ENCODE data around the gene RPS27L. TPM values are rescaled to one million over a fixed set of nuclear protein-coding genes. Genes with fewer than 3 reads are reported as not detected.

The RPS27L gene
- total and polyA plus RNA-seq, 4 donors: 9.8 to 184 (median 40.7) TPM

- Histone ChIP-seq H3K36me3 (ENCODE audit: control insufficient read depth in 4 of 4, insufficient read depth in 3 of 4, low read depth in 1 of 4, low read length in 3 of 4) (no peaks in the 10 kb centered on the region), H3K27ac (ENCODE audit: low read depth in 1 of 2, low read length in 2 of 2) (no peak overlapping the region), H3K4me1 (ENCODE audit: control insufficient read depth in 4 of 4, insufficient read depth in 4 of 4, low read length in 3 of 4) (peaks cover 0 to 12% (median 4%) of the 10 kb centered on the region in 4 donors), H3K4me3 (ENCODE audit: low read depth in 1 of 3, low read length in 3 of 3) (no peak overlapping the region), H3K9me3 (ENCODE audit: control insufficient read depth in 4 of 4, low read length in 3 of 4) (peaks cover 0 to 4% (median 0%) of the 10 kb centered on the region in 4 donors), H3K9ac (ENCODE audit: low read depth in 1 of 2, low read length in 2 of 2) (no peak overlapping the region), H3K27me3 (ENCODE audit: control insufficient read depth in 4 of 4, insufficient read depth in 4 of 4, low read length in 3 of 4) (no peaks in the 10 kb centered on the region)
- DNase-seq (ENCODE audit: low spot score): no peak
- 68% methylated on average over 3 of the region's 3 CpGs for WGBS
- TF ChIP-seq HNF4A (conservative IDR thresholded peaks at IDR 0.05) (no peak), GABPA (IDR thresholded peaks at IDR 0.05 in 1 of 2, conservative IDR thresholded peaks at IDR 0.05 in 1 of 2) (no peak), YY1 (IDR thresholded peaks at IDR 0.05) (no peak), FOXA1 (IDR thresholded peaks at IDR 0.05) (no peak), TAF1 (conservative IDR thresholded peaks at IDR 0.05) (no peak), HNF4G (IDR thresholded peaks at IDR 0.05) (no peak), JUND (IDR thresholded peaks at IDR 0.05) (no peak), RXRA (IDR thresholded peaks at IDR 0.05) (no peak), EGR1 (IDR thresholded peaks at IDR 0.05; ENCODE audit: low read depth in 2 of 2) (no peak), CTCF (IDR thresholded peaks at IDR 0.05; ENCODE audit: low read depth, low read length, missing input control) (no peak), RAD21 (IDR thresholded peaks at IDR 0.05) (no peak), MAX (IDR thresholded peaks at IDR 0.05) (no peak), FOXA2 (IDR thresholded peaks at IDR 0.05) (no peak), ATF3 (IDR thresholded peaks at IDR 0.05) (no peak), NR2F2 (IDR thresholded peaks at IDR 0.05) (no peak), REST (IDR thresholded peaks at IDR 0.05) (no peak), SP1 (IDR thresholded peaks at IDR 0.05) (no peak), ZBTB33 (IDR thresholded peaks at IDR 0.05) (no peak)
Observed at GRCh38 chr15:63118854-63119253, 38.4 kb downstream of the RPS27L start.
